Measurements from ENCODE around the gene EPHB2.

DNA sequence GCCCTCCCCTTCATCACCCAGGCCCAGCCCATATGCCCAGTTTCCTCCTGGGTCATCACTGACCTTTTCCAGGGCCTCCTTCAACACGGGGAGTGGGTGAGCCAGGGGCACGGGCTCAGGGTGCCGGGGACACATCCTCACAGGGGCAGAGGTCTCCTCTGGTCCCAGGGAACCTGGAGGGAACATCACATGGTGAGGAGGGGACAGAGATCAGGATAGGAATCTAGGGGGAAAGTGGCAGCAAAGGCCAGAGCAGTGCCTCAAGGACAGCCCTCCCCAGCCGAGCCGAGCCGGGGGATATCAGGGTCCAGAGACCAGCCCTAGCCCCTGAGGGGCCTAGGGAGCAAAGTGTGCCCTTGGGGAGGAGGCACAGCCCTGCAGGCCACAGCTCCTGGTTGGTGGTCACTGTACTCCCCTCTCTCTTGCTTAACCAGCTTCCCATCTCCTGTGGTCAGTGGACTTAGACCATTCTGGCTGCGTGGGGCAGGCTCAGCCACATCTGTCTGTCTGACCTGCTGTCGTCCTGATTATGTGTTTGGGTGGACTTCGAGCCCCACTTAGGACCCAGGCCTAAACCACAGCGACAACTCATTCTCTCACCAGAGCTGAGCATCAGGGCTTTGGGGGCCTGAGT, 252.5 kb downstream of the EPHB2 start:
- TF ChIP-seq, protein P1, sequence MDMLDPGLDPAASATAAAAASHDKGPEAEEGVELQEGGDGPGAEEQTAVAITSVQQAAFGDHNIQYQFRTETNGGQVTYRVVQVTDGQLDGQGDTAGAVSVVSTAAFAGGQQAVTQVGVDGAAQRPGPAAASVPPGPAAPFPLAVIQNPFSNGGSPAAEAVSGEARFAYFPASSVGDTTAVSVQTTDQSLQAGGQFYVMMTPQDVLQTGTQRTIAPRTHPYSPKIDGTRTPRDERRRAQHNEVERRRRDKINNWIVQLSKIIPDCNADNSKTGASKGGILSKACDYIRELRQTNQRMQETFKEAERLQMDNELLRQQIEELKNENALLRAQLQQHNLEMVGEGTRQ (CRISPR knock-in tag; IDR thresholded peaks at IDR 0.05) = no peak
- TF ChIP-seq, protein P2, sequence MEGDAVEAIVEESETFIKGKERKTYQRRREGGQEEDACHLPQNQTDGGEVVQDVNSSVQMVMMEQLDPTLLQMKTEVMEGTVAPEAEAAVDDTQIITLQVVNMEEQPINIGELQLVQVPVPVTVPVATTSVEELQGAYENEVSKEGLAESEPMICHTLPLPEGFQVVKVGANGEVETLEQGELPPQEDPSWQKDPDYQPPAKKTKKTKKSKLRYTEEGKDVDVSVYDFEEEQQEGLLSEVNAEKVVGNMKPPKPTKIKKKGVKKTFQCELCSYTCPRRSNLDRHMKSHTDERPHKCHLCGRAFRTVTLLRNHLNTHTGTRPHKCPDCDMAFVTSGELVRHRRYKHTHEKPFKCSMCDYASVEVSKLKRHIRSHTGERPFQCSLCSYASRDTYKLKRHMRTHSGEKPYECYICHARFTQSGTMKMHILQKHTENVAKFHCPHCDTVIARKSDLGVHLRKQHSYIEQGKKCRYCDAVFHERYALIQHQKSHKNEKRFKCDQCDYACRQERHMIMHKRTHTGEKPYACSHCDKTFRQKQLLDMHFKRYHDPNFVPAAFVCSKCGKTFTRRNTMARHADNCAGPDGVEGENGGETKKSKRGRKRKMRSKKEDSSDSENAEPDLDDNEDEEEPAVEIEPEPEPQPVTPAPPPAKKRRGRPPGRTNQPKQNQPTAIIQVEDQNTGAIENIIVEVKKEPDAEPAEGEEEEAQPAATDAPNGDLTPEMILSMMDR (IDR thresholded peaks at IDR 0.05) = no peak
- TF ChIP-seq, protein P3, sequence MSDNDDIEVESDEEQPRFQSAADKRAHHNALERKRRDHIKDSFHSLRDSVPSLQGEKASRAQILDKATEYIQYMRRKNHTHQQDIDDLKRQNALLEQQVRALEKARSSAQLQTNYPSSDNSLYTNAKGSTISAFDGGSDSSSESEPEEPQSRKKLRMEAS (CRISPR knock-in tag; IDR thresholded peaks at IDR 0.05) = no peak
- no peak for TF ChIP-seq ATF1 (CRISPR knock-in tag; IDR thresholded peaks at IDR 0.05)
- TF ChIP-seq, protein P4, sequence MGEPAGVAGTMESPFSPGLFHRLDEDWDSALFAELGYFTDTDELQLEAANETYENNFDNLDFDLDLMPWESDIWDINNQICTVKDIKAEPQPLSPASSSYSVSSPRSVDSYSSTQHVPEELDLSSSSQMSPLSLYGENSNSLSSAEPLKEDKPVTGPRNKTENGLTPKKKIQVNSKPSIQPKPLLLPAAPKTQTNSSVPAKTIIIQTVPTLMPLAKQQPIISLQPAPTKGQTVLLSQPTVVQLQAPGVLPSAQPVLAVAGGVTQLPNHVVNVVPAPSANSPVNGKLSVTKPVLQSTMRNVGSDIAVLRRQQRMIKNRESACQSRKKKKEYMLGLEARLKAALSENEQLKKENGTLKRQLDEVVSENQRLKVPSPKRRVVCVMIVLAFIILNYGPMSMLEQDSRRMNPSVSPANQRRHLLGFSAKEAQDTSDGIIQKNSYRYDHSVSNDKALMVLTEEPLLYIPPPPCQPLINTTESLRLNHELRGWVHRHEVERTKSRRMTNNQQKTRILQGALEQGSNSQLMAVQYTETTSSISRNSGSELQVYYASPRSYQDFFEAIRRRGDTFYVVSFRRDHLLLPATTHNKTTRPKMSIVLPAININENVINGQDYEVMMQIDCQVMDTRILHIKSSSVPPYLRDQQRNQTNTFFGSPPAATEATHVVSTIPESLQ (CRISPR knock-in tag; IDR thresholded peaks at IDR 0.05) = no peak
- TF ChIP-seq, protein P5, sequence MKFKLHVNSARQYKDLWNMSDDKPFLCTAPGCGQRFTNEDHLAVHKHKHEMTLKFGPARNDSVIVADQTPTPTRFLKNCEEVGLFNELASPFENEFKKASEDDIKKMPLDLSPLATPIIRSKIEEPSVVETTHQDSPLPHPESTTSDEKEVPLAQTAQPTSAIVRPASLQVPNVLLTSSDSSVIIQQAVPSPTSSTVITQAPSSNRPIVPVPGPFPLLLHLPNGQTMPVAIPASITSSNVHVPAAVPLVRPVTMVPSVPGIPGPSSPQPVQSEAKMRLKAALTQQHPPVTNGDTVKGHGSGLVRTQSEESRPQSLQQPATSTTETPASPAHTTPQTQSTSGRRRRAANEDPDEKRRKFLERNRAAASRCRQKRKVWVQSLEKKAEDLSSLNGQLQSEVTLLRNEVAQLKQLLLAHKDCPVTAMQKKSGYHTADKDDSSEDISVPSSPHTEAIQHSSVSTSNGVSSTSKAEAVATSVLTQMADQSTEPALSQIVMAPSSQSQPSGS (CRISPR knock-in tag; IDR thresholded peaks at IDR 0.05; ENCODE audit: borderline replicate concordance, low read depth) = no peak
